ENCODE measurements around the gene SPN. TPM values are rescaled to one million over a fixed set of nuclear protein-coding genes. Genes with fewer than 3 reads are reported as not detected.

SPN gene
- polyA plus RNA-seq, 2 of the 4 experiments (the other 2 are of a cell fraction) = 0.03 TPM; not detected in 1

- ChIA-PET CTCF (interaction anchor here (1.3 to 1.8 kb wide), 5 partner anchors 8 to 54 kb away, joined by 3 to 5 read pairs (median 3); no protein-coding TSS in a partner anchor), POLR2A (no interaction called here)
- H3K4me2 ChIP-seq = no peak overlapping the region
- no peak overlapping the region for H3K4me3 ChIP-seq
- H3K27ac ChIP-seq = no peak overlapping the region
- FAIRE-seq (no peak), ATAC-seq (no peak), DNase-seq (ENCODE audit: low read depth in 1 of 2, low spot score in 1 of 2) (no peak)
- WGBS (ENCODE audit: missing lambda C conversion rate) = 80% methylated on average over 3 of the region's 3 CpGs
- H3K9me3 ChIP-seq = no peaks in the 10 kb centered on the region
- 0 out of 3 replicates have a peak, but pooled peaks cover 3% of the 10 kb centered on the region for H3K4me1 ChIP-seq
- no peak for TF ChIP-seq CHD2 (IDR thresholded peaks at IDR 0.05; ENCODE audit: low read length, partially characterized antibody)
- TF ChIP-seq RAD21 (conservative IDR thresholded peaks at IDR 0.05 in 1 of 2, IDR thresholded peaks at IDR 0.05 in 1 of 2) = no peak
- TF ChIP-seq GATA3 (IDR thresholded peaks at IDR 0.05; ENCODE audit: borderline replicate concordance) = no peak
- no peak for TF ChIP-seq NPAS2 (CRISPR knock-in tag; IDR thresholded peaks at IDR 0.05; ENCODE audit: borderline replicate concordance)
- TF ChIP-seq POLR2AphosphoS2 (conservative IDR thresholded peaks at IDR 0.05; ENCODE audit: low read length) = no peak
- no peak for TF ChIP-seq ESRRA (IDR thresholded peaks at IDR 0.05; ENCODE audit: borderline replicate concordance, low read length)
- no peak for TF ChIP-seq EHF (CRISPR knock-in tag; IDR thresholded peaks at IDR 0.05)
- no peak for TF ChIP-seq FOXS1 (CRISPR knock-in tag; IDR thresholded peaks at IDR 0.05)
- TF ChIP-seq HOXB5 (CRISPR knock-in tag; IDR thresholded peaks at IDR 0.05) = no peak
- no peak for TF ChIP-seq POLR2A (IDR thresholded peaks at IDR 0.05; ENCODE audit: low read length)
- no peak for TF ChIP-seq BHLHE40 (IDR thresholded peaks at IDR 0.05; ENCODE audit: low read depth, low read length)
- no peak for TF ChIP-seq JUN (IDR thresholded peaks at IDR 0.05)
- TF ChIP-seq MAFK (IDR thresholded peaks at IDR 0.05; ENCODE audit: partially characterized antibody) = no peak
- no peak for TF ChIP-seq HES2 (IDR thresholded peaks at IDR 0.05)
- TF ChIP-seq HOXB13 (CRISPR knock-in tag; IDR thresholded peaks at IDR 0.05; ENCODE audit: low read depth) = no peak
Measured at GRCh38 chr16:29646947-29647346, 16.1 kb upstream of the SPN start.

- no peak; a peak in 1 of 6 replicates for ATAC-seq
- FAIRE-seq = no peak
- DNase-seq (ENCODE audit: low read depth in 1 of 2, low spot score in 1 of 2) = no peak
- no peak overlapping the region for H3K4me2 ChIP-seq
- CTCF ChIA-PET = interaction anchor here (0.9 to 1.0 kb wide), 2 partner anchors 141 to 383 kb away, joined by 3 read pairs; partner anchors contain the start of gene KIF22
- H3K4me1 ChIP-seq = 0 out of 3 replicates have a peak, but pooled peaks cover 3% of the 10 kb centered on the region
- TF ChIP-seq HEYL (CRISPR knock-in tag; IDR thresholded peaks at IDR 0.05) (no peak), EP300 (IDR thresholded peaks at IDR 0.05) (no peak), NFE2L2 (conservative IDR thresholded peaks at IDR 0.05; ENCODE audit: low read length) (no peak), KDM5A (IDR thresholded peaks at IDR 0.05) (no peak), ZSCAN20 (CRISPR knock-in tag; IDR thresholded peaks at IDR 0.05) (no peak), NPAS2 (CRISPR knock-in tag; IDR thresholded peaks at IDR 0.05; ENCODE audit: borderline replicate concordance) (no peak), JUN (IDR thresholded peaks at IDR 0.05) (no peak), HOXB13 (CRISPR knock-in tag; IDR thresholded peaks at IDR 0.05; ENCODE audit: low read depth) (no peak), CHD2 (IDR thresholded peaks at IDR 0.05; ENCODE audit: low read length, partially characterized antibody) (no peak), RARB (CRISPR knock-in tag; IDR thresholded peaks at IDR 0.05) (no peak), REST (IDR thresholded peaks at IDR 0.05) (no peak), ESRRA (IDR thresholded peaks at IDR 0.05; ENCODE audit: borderline replicate concordance, low read length) (no peak), SREBF2 (IDR thresholded peaks at IDR 0.05) (no peak), CBX8 (IDR thresholded peaks at IDR 0.05) (no peak), FOSL2 (IDR thresholded peaks at IDR 0.05) (no peak), FOSL2 (CRISPR knock-in tag; IDR thresholded peaks at IDR 0.05) (no peak), EHF (CRISPR knock-in tag; IDR thresholded peaks at IDR 0.05) (no peak), HOXB5 (CRISPR knock-in tag; IDR thresholded peaks at IDR 0.05) (no peak), POLR2AphosphoS2 (conservative IDR thresholded peaks at IDR 0.05; ENCODE audit: low read length) (no peak), E2F6 (IDR thresholded peaks at IDR 0.05; ENCODE audit: borderline replicate concordance, low read depth) (no peak)
- H3K4me3 ChIP-seq = no peak overlapping the region
- POLR2A ChIA-PET = no interaction called here
- H3K9me3 ChIP-seq = no peaks in the 10 kb centered on the region
- WGBS (ENCODE audit: missing lambda C conversion rate) = 75% methylated on average over 9 of the region's 9 CpGs
- H3K27ac ChIP-seq = no peak overlapping the region
Measured at GRCh38 chr16:29649588-29650494, 13.2 kb upstream of the SPN start.

Measured in A549 (cell line).